ENCODE results near the gene GAREM2.
A peak's percentile ranks its signal among the peaks of the same experiment; 100 is the strongest.

GAREM2 gene

GRCh38 chr2:26169681-26170414 lies 3.0 kb upstream of the GAREM2 start:
- no peak for DNase-seq (ENCODE audit: low spot score)

- no peak for DNase-seq (ENCODE audit: low spot score)
Measured at GRCh38 chr2:26170795-26171194, 2.1 kb upstream of the GAREM2 start.

GRCh38 chr2:26172189-26172870 lies 558 bp upstream of the GAREM2 start:
- no peak for DNase-seq (ENCODE audit: low spot score)

- no peak for DNase-seq (ENCODE audit: low spot score)
Measured at GRCh38 chr2:26173776-26174482, 1.0 kb downstream of the GAREM2 start.

DNA sequence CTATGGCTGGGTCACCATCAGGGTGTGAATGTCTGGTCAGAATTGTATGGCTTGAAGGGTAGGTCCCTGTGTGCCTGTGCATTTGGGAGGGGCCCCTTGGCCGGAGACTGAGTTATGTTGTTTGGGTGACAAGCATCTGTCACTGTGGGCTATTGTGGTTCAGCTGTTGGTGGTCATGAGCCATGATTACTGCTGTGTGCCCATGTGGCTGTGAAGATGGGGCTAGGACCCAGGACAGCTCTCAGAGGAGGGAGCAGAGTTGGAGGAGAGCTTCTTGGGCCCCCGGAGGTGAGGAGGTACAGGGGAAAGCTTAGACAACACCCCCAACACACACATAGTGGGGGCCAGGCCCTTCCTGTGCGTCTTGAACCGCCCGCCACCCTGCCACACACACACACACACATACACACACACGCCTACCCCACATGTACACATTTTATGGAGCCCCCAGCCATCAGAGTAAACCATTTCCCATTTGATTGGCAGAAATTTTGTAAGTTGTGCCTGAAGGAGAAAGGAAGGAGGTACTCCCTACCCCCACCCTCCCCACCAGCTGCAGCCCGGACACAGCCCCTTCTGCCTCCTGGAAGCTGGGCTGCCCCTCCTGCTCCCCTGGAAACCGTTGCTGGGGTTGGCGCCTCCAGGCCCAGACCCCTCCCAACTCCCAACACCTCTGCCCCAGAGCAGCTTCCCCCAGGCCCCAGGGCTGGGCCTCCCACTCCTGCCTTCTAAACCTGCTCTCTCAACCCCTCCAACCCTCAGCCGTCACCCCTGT lies 2.0 kb downstream of the GAREM2 start:
- DNase-seq (ENCODE audit: low spot score), result no peak

DNA sequence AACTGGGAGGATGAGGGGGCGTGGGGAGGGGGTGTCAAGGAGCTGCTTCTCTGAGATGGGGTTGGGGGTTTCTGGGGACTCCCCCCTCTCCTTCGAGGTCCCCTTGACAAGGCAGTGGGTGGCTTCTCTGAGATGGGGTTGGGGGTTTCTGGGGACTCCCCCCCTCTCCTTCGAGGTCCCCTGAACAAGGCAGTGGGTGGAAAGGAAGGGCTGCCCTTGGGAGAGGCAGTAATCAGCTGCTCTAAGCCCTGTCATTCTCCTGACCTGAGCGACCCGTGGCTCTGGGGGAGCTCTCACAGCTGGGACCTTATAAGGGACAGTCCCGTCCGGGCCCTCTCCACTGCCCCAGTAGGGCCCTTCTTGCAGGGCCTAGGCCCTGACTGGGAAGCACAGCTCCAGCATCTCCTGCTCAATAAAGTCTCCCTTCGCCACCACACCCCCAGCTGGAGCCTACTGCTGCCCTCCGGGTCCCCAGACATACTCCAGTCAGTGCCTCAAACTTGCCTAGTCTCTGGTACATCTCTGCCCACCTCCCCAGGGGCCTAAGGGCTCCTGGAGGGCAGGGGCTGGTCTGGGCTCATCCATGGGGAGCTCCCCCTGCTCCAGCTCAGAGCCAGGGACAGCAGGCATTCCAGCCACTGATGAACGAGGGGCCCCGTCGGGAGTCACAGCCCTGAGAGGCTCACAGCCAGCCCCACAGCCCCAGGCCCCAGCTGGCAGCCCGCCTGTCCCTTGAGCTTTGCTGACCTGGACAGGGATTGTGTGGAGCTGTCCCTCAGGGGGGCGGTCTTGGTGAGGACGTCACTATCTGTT lies 2.8 kb downstream of the GAREM2 start:
- no peak for DNase-seq (ENCODE audit: low spot score)

DNA sequence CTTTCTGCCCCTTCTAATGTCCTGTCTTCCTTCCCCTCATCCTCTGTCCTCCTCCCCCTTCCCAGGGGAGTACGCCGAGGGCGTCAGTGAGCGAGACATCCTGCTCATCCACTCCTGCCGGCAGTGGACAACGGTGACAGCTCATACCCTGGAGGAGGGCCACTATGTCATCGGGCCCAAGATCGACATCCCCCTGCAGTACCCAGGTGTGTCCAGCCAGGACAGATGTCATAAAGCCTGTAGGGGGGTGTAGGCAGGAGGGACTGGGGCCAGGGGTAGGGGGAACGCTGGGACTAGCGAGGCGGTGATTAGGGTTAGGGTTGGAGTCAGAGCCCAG lies 3.4 kb downstream of the GAREM2 start:
- no peak for DNase-seq (ENCODE audit: low spot score)

DNA sequence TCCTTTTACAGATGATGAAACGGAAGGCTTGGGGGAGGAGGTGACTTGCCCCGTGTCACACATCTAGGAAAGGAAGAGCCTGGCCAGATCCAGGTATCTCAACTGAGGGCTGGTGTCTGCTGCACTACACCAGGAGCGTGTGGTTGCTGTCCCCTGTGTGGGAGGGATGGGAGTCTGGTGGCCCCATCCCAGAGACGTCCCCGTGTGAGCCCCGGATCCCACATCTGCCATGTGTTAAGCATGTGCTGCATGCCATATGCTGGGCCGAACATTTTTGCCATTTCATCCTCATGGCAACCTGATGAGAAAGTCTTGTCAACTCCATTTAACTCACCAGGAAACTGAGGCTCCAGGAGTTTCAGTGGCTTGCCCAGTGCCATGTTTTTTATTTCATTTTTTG lies 4.2 kb downstream of the GAREM2 start:
- DNase-seq (ENCODE audit: low spot score), result no peak

GRCh38 chr2:26178246-26178645 lies 5.4 kb downstream of the GAREM2 start:
- no peak for DNase-seq (ENCODE audit: low spot score)

DNA sequence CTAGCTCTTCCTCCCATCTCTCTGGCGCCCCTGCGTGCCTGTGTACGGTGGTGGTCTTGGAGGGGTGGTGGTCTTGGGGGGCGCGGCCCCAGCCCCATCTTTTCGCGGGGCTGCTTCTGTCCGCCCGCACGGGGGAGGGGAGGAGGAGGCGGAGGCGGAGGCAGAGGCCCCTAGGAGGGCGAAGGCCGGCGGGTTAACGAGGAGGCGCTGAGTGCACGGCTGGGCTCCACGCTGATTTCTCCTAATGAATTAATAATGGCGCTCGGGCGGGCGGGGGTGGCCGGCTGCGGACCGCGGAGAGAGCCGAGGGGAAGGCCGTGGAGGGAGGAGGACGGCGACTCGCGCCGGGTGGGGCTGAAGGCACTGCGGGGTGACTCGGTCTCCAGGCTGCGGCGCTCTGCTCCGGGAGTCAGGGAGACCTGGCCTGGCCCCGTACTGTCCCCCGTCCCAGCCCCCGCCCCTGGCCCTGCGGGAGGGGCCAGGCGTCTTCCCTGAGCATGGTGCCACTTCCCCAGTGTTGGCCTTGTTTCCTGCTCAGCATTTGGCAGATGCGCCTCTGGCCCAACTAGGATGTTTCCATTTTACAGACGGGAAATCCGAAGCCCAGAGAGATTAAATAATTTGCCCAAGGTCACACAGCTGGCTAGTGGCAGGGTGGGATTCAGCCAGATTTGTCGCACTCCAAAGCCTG lies 6.0 kb downstream of the GAREM2 start:
- DNase-seq (ENCODE audit: low spot score), result no peak

- no peak for DNase-seq (ENCODE audit: low spot score)
Measured at GRCh38 chr2:26179446-26179913, 6.6 kb downstream of the GAREM2 start.

GRCh38 chr2:26182441-26182840 lies 9.6 kb downstream of the GAREM2 start:
- DNase-seq (ENCODE audit: low spot score), result no peak

GRCh38 chr2:26182887-26183630 lies 10.2 kb downstream of the GAREM2 start:
- no peak for DNase-seq (ENCODE audit: low spot score)

GRCh38 chr2:26184121-26184520 lies 11.2 kb downstream of the GAREM2 start:
- DNase-seq (ENCODE audit: low spot score), result no peak

DNA sequence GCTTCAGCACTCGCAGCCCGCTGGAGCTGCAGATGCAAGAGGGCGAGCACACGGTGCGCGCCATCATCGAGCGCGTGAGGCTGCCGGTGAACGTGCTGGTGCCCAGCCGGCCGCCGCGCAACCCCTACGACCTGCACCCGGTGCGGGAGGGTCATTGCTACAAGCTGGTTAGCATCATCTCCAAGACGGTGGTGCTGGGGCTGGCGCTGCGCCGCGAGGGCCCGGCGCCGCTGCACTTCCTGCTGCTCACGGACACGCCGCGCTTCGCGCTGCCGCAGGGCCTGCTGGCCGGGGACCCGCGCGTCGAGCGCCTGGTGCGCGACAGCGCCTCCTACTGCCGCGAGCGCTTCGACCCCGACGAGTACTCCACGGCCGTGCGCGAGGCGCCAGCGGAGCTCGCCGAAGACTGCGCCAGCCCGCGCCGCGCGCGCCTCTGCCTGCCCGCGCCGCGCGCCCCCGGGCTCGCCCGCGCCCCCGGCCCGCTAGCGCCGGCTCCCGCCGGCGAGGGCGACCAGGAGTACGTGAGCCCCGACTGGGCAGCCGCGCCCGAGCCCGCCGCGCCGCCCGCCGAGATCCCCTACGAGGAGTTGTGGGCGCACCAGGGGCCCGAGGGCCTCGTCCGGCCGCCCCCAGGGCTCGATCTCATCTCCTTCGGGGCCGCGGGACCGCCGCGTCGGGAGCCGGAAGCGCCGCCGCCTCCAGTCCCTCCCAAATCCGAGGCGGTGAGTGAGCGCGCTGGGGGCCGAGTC lies 11.8 kb downstream of the GAREM2 start:
- DNase-seq (ENCODE audit: low spot score), result peak; percentile 54

- no peak for DNase-seq (ENCODE audit: low spot score)
Measured at GRCh38 chr2:26185304-26185928, 12.5 kb downstream of the GAREM2 start.

DNA sequence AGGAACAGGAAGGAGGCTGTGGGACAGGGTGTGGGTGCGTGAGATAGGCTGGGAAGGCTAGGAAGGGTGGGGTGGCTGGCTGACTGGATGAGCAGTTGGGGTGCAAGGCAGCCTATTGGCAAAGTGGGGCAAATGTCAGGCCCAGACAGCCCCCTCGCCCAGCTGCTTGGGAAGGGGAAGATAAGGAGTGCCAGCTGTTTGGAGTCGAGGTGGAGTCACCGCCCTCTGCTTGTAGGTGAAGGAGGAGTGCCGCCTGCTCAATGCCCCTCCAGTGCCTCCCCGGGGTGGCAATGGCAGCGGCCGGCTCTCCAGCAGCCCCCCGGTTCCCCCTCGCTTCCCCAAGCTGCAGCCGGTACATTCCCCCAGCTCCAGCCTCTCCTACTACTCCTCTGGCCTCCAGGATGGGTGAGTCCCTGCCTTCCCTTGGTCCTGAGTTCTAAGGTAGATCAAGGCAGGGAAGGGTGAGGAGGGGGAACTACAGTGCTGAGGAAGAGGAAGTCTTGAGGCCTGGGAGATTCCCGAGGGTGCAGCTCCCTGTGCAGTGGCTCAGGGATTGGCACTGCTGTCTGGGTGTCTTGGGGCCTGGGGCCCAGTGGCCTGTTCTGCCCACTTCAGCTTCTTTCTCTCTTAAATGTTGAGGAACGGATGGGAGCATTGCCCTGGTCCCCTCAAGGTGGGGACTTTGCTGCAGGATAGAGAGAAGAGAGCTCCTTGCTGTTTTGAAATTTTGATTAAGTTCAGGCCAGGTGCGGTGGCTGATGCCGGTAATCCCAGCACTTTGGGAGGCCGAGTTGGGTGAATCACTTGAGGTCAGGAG lies 13.3 kb downstream of the GAREM2 start:
- no peak for DNase-seq (ENCODE audit: low spot score)

GRCh38 chr2:26187114-26187513 lies 14.2 kb downstream of the GAREM2 start:
- no peak for DNase-seq (ENCODE audit: low spot score)

All from COLO829 (cell line).